ENCODE results near the gene S1PR4. TPM values are rescaled to one million over a fixed set of nuclear protein-coding genes. Genes with fewer than 3 reads are reported as not detected.

S1PR4 gene
- total and polyA plus RNA-seq, 2 of the 8 experiments (the other 6 are each of a cell fraction or from before 2014, with no cell fraction given) = not detected

DNA sequence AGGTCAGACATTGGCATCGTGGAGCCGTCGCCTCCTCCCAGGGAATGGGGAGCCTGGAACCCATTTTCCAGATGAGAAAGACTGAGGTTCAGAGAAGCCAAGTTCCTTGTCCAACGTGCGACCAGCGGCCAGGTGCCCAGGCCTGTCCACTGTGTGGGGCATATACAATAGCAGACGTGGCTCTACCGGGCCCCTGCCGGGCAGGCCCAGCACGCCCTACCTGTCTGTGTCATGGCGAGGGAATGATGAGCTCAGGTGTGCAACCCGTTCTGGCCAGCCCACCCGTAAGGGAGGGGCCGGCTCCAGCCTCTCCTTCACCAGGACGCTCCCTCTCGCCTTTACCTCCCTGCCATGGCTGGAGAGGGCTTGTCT is 41.9 kb upstream of the S1PR4 start:
- Histone ChIP-seq H3K4me2 (ENCODE audit: insufficient read depth in 1 of 2, low read depth in 2 of 2, low read length in 2 of 2) (no peak overlapping the region), H2BK120ac (replicated peaks; ENCODE audit: low read depth, low read length) (no peak overlapping the region), H3K18ac (ENCODE audit: extremely low read depth, low read length) (no peak overlapping the region), H4K20me1 (replicated peaks in 1 of 2; ENCODE audit: control insufficient read depth in 1 of 2, insufficient read depth in 2 of 2, low read length in 2 of 2) (no peaks in the 10 kb centered on the region), H4K5ac (ENCODE audit: insufficient read length, low read depth, low read length) (no peak overlapping the region), H3K14ac (ENCODE audit: insufficient read length) (no peak overlapping the region), H3K56ac (replicated peaks; ENCODE audit: insufficient read length, low read depth, low read length) (no peak overlapping the region), H3K79me1 (ENCODE audit: low read depth, low read length) (no peaks in the 10 kb centered on the region), H3K36me3 (ENCODE audit: control insufficient read depth in 2 of 4, insufficient read depth in 4 of 4, low read length in 3 of 4) (no peaks in the 10 kb centered on the region), H2AK5ac (ENCODE audit: low read depth, low read length) (no peak overlapping the region), H3K4me1 (replicated peaks in 1 of 4; ENCODE audit: control insufficient read depth in 3 of 4, insufficient read depth in 4 of 4, low read length in 3 of 4) (peaks cover 0 to 4% (median 0%) of the 10 kb centered on the region in 4 experiments; a peak in 1 of 7 replicates), H3K9ac (replicated peaks in 1 of 4; ENCODE audit: extremely low read depth in 1 of 4, low read depth in 3 of 4, low read length in 3 of 4) (no peak overlapping the region), H4K8ac (ENCODE audit: extremely low read depth, insufficient read depth, low read length) (no peak overlapping the region), H3K23me2 (ENCODE audit: low read depth, low read length) (no peaks in the 10 kb centered on the region), H3K9me3 (ENCODE audit: insufficient read depth in 2 of 2, low read depth in 1 of 2, low read length in 1 of 2) (no peaks in the 10 kb centered on the region), H3K4me3 (ENCODE audit: extremely low read depth in 1 of 4, insufficient read depth in 2 of 4, low read depth in 3 of 4, low read length in 4 of 4) (no peak overlapping the region), H2AFZ (ENCODE audit: low read length) (no peak overlapping the region), H3K27me3 (replicated peaks in 1 of 4; ENCODE audit: control insufficient read depth in 3 of 4, extremely low read depth in 1 of 4, insufficient read depth in 3 of 4, low read length in 3 of 4) (no peaks in the 10 kb centered on the region), H2BK15ac (ENCODE audit: low read length) (no peak overlapping the region), H2BK20ac (ENCODE audit: low read length) (no peak overlapping the region), H2BK5ac (ENCODE audit: low read depth, low read length) (no peak overlapping the region), H3K79me2 (ENCODE audit: control insufficient read depth in 1 of 2, insufficient read depth in 2 of 2, low read length in 2 of 2) (no peaks in the 10 kb centered on the region), H3K23ac (ENCODE audit: insufficient read length) (no peak overlapping the region), H3K4ac (replicated peaks; ENCODE audit: insufficient read length, low read depth, low read length) (no peak overlapping the region), H3K27ac (ENCODE audit: low read depth, low read length) (no peak overlapping the region), H2BK12ac (ENCODE audit: low read depth, low read length) (no peak overlapping the region), H4K91ac (replicated peaks; ENCODE audit: insufficient read length, low read length) (no peak overlapping the region)
- no peak for TF ChIP-seq SP2 (IDR thresholded peaks at IDR 0.05; ENCODE audit: low read length)
- TF ChIP-seq CBX5 (IDR thresholded peaks at IDR 0.05; ENCODE audit: low read depth, low read length) = no peak
- no peak for TF ChIP-seq RBBP5 (IDR thresholded peaks at IDR 0.05; ENCODE audit: borderline replicate concordance, low read depth, low read length)
- TF ChIP-seq BRCA1 (IDR thresholded peaks at IDR 0.05; ENCODE audit: low read depth, low read length) = no peak
- no peak for TF ChIP-seq BACH1 (IDR thresholded peaks at IDR 0.05; ENCODE audit: low read length)
- TF ChIP-seq TBP (IDR thresholded peaks at IDR 0.05; ENCODE audit: low read depth, low read length) = no peak
- no peak for TF ChIP-seq CEBPB (IDR thresholded peaks at IDR 0.05; ENCODE audit: low read depth, low read length)
- TF ChIP-seq FOSL1 (IDR thresholded peaks at IDR 0.05; ENCODE audit: insufficient read depth, low read depth, low read length) = no peak
- no peak for TF ChIP-seq JUN (IDR thresholded peaks at IDR 0.05; ENCODE audit: low read depth, low read length)
- TF ChIP-seq SUZ12 (IDR thresholded peaks at IDR 0.05; ENCODE audit: low read length) = no peak
- TF ChIP-seq CREB1 (IDR thresholded peaks at IDR 0.05) = no peak
- TF ChIP-seq PHF8 (conservative IDR thresholded peaks at IDR 0.05; ENCODE audit: low read depth, low read length) = no peak
- no peak for TF ChIP-seq TAF1 (IDR thresholded peaks at IDR 0.05; ENCODE audit: low read depth, low read length)
- POLR2A ChIA-PET (ENCODE audit: partially characterized antibody) = no interaction called here
- FAIRE-seq (no peak), DNase-seq (ENCODE audit: low read depth in 1 of 2, low spot score in 2 of 2) (no peak)
- WGBS, 2 experiments (ENCODE audit: extremely low coverage in 1 of 2, insufficient coverage in 1 of 2, insufficient read length in 1 of 2, insufficient replicate concordance in 2 of 2, low coverage in 1 of 2, low lambda C conversion rate in 2 of 2, missing lambda C conversion rate in 1 of 2) = 93% methylated on average over 10 of the region's 16 CpGs; no CpG with 5 or more reads in 1 of the 2 experiments
- CTCF ChIA-PET (ENCODE audit: partially characterized antibody) = interaction anchor here (0.6 to 12.0 kb wide), 4 partner anchors 8 to 31 kb away, joined by 3 to 166 read pairs (median 4); no protein-coding TSS in a partner anchor
